ENCODE results near the gene CACNA1B. TPM values are rescaled to one million over a fixed set of nuclear protein-coding genes. Genes with fewer than 3 reads are reported as not detected.
A peak's percentile ranks its signal among the peaks of the same experiment; 100 is the strongest.

CACNA1B gene
- total RNA-seq, 2 donors from 2014 or later: 3.6 to 7.9 TPM

DNA sequence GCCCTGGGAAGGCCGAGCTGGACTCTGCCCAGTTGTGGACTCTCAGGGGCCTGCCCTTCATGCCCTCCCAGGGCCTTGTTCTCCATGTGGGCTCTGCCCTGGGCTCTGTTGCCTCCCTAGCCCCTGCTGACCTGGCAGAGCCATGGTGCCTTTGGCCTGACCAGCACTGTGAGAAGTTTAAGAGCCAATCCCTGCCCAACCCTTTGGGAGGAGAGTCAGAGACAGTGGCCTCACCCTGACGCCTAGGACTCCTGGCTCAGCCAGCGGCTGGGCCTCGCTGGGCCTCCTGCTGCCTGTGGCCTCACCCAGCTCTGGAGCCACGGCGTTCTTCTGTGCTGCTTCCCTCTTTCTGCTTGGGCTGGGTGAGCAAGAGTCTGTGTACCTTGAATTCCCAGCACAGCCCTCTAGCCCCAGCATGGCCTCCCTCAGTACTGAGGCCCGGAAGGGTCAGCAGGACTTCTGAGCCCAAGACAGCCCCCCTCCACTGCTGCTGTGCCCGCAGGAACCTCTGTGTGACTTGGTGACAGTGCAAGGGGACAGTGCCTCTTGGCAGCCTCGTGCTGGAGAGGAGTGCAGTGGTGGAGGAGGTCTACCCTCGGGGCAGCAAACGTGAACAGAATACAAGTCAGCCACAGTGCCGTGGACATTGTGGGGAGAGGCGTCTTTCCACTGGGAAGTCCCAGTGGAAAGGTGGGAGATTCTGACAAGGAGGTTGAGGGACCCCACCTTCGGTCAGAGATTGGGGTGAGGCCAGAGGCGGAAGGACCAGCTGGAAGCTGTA lies 97.4 kb downstream of the CACNA1B start:
- Histone ChIP-seq H3K4me1 (ENCODE audit: control insufficient read depth, insufficient read depth, low read length) (no peaks in the 10 kb centered on the region), H3K9me3 (ENCODE audit: control insufficient read depth, low read length) (peaks cover 8% of the 10 kb centered on the region), H3K27me3 (ENCODE audit: control insufficient read depth, insufficient read depth, low read length, poor library complexity, severe bottlenecking) (no peaks in the 10 kb centered on the region), H3K4me3 (ENCODE audit: low read length) (no peak overlapping the region), H3K9ac (ENCODE audit: extremely low read depth, low read length, poor library complexity, severe bottlenecking) (no peak overlapping the region), H3K27ac (ENCODE audit: low read depth, low read length) (no peak overlapping the region), H3K36me3 (ENCODE audit: control insufficient read depth, insufficient read depth, low read length) (no peaks in the 10 kb centered on the region)
- Mint-ChIP-seq H3K4me1 (no peaks in the 10 kb centered on the region), H3K27me3 (ENCODE audit: insufficient read depth) (no peaks in the 10 kb centered on the region), H3K36me3 (ENCODE audit: low read depth) (no peaks in the 10 kb centered on the region), H3K9me3 (no peaks in the 10 kb centered on the region), H3K27ac (no peak overlapping the region), H3K4me3 (no peak overlapping the region)
- DNase-seq: peak; percentile 28
- TF ChIP-seq, protein P1, sequence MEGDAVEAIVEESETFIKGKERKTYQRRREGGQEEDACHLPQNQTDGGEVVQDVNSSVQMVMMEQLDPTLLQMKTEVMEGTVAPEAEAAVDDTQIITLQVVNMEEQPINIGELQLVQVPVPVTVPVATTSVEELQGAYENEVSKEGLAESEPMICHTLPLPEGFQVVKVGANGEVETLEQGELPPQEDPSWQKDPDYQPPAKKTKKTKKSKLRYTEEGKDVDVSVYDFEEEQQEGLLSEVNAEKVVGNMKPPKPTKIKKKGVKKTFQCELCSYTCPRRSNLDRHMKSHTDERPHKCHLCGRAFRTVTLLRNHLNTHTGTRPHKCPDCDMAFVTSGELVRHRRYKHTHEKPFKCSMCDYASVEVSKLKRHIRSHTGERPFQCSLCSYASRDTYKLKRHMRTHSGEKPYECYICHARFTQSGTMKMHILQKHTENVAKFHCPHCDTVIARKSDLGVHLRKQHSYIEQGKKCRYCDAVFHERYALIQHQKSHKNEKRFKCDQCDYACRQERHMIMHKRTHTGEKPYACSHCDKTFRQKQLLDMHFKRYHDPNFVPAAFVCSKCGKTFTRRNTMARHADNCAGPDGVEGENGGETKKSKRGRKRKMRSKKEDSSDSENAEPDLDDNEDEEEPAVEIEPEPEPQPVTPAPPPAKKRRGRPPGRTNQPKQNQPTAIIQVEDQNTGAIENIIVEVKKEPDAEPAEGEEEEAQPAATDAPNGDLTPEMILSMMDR (conservative IDR thresholded peaks at IDR 0.05): no peak
- 86% methylated on average over 13 to 15 of the region's 15 CpGs for WGBS, 2 experiments (ENCODE audit: insufficient coverage in 1 of 2, insufficient read length in 1 of 2)

DNA sequence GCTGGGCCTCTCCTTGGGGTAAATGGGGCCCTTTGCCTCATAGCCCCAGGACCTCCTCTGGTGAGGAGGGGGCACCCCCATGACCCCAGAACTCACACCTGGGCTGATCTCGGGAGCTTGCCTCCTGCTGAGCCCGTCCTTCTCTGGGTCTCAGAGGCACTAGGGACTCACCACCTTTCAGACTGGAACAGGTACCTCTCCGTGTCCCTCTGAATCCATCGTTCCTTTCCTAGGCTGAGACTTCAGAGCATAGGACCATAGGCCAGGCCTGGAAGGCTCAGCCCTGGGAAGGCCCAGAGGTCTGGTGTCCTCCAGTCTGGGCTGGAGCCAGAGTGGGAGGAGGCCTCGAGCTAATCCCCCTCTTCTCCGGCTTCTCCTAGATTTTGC lies 97.9 kb downstream of the CACNA1B start:
- Mint-ChIP-seq H3K27ac (no peak overlapping the region), H3K36me3 (ENCODE audit: low read depth) (no peaks in the 10 kb centered on the region), H3K9me3 (no peaks in the 10 kb centered on the region), H3K4me3 (no peak overlapping the region), H3K4me1 (no peaks in the 10 kb centered on the region), H3K27me3 (ENCODE audit: insufficient read depth) (no peaks in the 10 kb centered on the region)
- Histone ChIP-seq H3K9ac (ENCODE audit: extremely low read depth, low read length, poor library complexity, severe bottlenecking) (no peak overlapping the region), H3K36me3 (ENCODE audit: control insufficient read depth, insufficient read depth, low read length) (no peaks in the 10 kb centered on the region), H3K9me3 (ENCODE audit: control insufficient read depth, low read length) (peaks cover 8% of the 10 kb centered on the region), H3K27ac (ENCODE audit: low read depth, low read length) (no peak overlapping the region), H3K4me3 (ENCODE audit: low read length) (no peak overlapping the region), H3K4me1 (ENCODE audit: control insufficient read depth, insufficient read depth, low read length) (no peaks in the 10 kb centered on the region), H3K27me3 (ENCODE audit: control insufficient read depth, insufficient read depth, low read length, poor library complexity, severe bottlenecking) (no peaks in the 10 kb centered on the region)
- WGBS, 2 experiments (ENCODE audit: insufficient coverage in 1 of 2, insufficient read length in 1 of 2): 77 to 78% methylated on average over 5 to 6 of the region's 6 CpGs
- DNase-seq: no peak
- TF ChIP-seq, protein P1 (conservative IDR thresholded peaks at IDR 0.05): no peak

DNA sequence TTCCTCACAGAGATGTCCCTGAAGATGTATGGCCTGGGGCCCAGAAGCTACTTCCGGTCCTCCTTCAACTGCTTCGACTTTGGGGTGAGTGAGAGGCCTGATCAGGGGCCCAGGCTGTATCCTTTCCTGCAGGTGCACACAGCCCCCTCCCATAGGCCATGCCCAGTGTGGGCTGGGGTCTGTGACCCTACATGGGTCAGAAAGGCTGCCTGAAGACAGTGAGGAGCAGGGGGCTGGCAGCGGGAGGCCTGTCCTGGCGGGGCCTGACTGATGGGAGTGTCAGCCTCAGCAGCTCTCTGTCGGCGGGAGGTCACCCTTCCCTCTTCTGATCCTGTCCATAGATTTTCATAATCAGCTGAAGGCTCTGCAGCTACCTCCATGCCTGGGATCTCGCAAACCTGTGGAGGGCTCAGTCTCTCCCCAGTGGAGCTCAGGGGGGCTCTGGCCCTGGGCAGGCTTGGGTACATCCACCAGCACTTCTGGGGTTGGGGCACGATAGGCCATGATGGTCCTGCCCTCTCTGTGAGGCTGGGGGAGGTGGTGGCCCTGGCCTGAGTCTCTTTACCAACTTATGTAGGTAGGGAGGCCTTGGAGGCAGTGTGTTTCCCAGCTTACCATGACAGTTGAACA lies 98.5 kb downstream of the CACNA1B start:
- H3K4me3 ChIP-seq (ENCODE audit: low read length): no peak overlapping the region
- no peaks in the 10 kb centered on the region for H3K27me3 ChIP-seq (ENCODE audit: control insufficient read depth, insufficient read depth, low read length, poor library complexity, severe bottlenecking)
- no peak overlapping the region for H3K4me3 Mint-ChIP-seq
- H3K27ac ChIP-seq (ENCODE audit: low read depth, low read length): no peak overlapping the region
- no peak overlapping the region for H3K27ac Mint-ChIP-seq
- H3K4me1 Mint-ChIP-seq: no peaks in the 10 kb centered on the region
- no peaks in the 10 kb centered on the region for H3K4me1 ChIP-seq (ENCODE audit: control insufficient read depth, insufficient read depth, low read length)
- H3K36me3 ChIP-seq (ENCODE audit: control insufficient read depth, insufficient read depth, low read length): no peaks in the 10 kb centered on the region
- no peak for DNase-seq
- no peaks in the 10 kb centered on the region for H3K36me3 Mint-ChIP-seq (ENCODE audit: low read depth)
- no peak overlapping the region for H3K9ac ChIP-seq (ENCODE audit: extremely low read depth, low read length, poor library complexity, severe bottlenecking)
- TF ChIP-seq, protein P1 (conservative IDR thresholded peaks at IDR 0.05): no peak
- H3K9me3 Mint-ChIP-seq: no peaks in the 10 kb centered on the region
- H3K27me3 Mint-ChIP-seq (ENCODE audit: insufficient read depth): no peaks in the 10 kb centered on the region
- 71 to 83% methylated on average over 2 to 8 of the region's 8 CpGs for WGBS, 2 experiments (ENCODE audit: insufficient coverage in 1 of 2, insufficient read length in 1 of 2)
- H3K9me3 ChIP-seq (ENCODE audit: control insufficient read depth, low read length): peaks cover 8% of the 10 kb centered on the region

All from endodermal cell (in vitro differentiated cells).